ENCODE data around the gene YEATS4.
"Not testable (repeated sequence)": the region's sequence is repeated elsewhere in the genome, so short reads cannot be mapped to it uniquely, and the experiment has no call there.

Gene YEATS4

DNA sequence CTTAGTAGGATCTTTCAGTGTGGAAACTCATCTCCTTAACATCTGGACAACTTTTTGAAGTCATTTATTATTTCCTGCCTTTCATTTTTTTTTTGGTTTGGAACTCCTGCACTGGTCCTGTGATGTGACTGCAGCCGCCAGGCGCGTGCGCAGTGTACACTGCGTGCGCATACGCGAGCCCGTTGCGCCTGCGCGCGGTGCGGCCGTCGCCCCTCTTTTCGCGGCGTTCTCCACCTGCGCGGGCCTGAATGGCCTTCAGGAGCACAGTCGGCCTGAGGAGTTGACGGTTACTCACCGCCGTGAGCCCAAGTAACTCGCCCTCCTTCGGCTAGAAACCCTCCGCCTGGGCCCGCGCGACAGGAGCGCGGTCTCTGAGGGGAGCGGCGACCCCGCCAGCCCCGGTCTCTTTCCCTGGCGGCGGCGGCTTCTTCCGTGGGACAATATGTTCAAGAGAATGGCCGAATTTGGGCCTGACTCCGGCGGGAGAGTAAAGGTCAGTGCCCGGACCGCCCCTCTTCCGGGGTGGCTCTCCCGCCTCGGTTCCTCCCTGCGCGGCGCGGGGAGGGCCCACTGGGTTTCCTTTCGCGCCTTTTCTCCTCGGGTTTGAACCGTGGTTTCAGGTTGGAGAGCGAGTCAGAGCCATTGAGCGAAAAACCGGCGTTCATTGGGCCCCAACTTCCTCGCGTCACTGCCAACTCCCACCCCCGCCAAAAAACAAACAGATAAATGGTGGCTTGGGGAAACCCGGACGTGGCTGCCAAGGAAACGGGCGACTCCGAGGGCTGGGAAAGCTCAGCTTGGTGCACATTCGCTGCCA lies at the start of gene YEATS4:
YEATS4 (plus strand) TSS at position 213 of the 817 bp plus-strand sequence; CDS start at position 443, 230 bp downstream.
- peak; percentile 75 for DNase-seq (ENCODE audit: low read depth)

DNA sequence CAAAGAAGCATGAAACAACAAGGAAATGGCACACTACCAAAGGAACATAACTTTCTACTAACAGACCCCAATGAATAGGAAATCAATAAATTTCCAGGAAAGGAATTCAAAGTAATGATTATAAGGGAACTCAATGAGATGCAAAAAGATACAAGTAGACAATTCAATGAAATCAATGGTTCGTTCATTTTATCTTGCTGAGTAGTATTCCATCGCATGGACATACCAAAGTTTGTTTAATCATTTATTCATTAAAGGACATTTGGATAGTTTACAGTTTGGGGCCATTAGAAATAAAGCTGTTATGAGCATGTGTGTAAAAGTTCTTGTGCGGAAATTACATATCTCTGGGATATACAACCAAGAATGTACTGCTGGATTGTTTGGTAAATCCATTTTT lies 46.3 kb upstream of the YEATS4 start:
- DNase-seq (ENCODE audit: low read depth) = no peak

DNA sequence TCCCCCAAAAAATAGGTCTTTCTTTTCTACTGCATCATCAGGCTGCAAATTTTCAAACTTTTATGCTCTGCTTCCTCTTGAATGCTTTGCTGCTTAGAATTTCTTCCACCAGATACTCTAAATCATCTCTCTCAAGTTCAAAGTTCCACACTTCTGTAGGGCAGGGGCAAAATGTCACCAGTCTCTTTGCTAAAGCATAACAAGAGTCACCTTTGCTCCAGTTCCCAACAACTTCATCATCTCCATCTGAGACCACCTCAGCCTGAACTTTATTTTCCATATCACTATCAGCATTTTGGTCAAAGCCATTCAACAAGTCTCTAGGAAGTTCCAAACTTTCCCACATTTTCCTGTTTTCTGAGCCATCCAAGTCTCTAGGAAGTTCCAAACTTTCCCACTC lies 42.8 kb upstream of the YEATS4 start:
- DNase-seq (ENCODE audit: low read depth) = not testable (repeated sequence)

DNA sequence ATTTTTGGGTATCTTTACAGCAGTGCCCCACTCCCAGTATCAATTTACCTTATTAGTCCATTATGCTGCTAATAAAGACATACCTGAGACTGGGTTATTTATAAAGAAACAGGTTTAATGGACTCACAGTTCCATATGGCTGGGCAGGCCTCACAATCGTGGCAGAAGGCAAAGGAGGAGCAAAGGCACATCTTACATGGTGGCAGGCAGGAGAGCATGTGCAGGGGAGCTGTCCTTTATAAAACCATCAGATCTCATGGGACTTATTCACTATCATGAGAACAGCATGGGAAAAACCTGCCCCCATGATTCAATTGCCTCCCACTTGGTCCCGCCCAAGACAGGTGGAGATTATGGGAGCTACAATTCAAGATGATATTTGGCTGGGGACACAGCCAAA lies 42.3 kb upstream of the YEATS4 start:
- DNase-seq (ENCODE audit: low read depth) = not testable (repeated sequence)

DNA sequence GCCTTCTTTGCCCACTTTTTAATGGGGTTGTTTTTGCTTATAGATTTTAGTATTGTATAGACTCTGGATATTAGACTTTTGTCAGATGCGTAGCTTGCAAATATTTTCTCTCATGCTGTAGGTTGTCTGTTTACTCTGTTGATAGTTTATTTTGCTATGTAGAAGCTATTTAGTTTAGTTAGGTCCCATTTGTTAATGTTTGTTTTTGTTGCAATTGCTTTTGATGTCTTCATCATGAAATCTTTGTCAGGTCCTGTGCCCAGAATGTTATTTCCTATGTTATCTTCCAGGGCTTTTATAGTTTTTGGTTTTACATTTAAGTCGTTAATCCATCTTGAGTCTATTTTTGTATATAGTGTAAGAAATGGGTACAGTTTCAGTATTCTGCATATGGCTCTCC lies 41.3 kb upstream of the YEATS4 start:
- no peak for DNase-seq (ENCODE audit: low read depth)

GRCh38 chr12:69321351-69321750 lies 38.2 kb upstream of the YEATS4 start:
- no peak for DNase-seq (ENCODE audit: low read depth)

- DNase-seq (ENCODE audit: low read depth) = no peak
Observed at GRCh38 chr12:69324797-69325466, 34.6 kb upstream of the YEATS4 start.

- no peak for DNase-seq (ENCODE audit: low read depth)
Observed at GRCh38 chr12:69328426-69328825, 31.1 kb upstream of the YEATS4 start.

DNA sequence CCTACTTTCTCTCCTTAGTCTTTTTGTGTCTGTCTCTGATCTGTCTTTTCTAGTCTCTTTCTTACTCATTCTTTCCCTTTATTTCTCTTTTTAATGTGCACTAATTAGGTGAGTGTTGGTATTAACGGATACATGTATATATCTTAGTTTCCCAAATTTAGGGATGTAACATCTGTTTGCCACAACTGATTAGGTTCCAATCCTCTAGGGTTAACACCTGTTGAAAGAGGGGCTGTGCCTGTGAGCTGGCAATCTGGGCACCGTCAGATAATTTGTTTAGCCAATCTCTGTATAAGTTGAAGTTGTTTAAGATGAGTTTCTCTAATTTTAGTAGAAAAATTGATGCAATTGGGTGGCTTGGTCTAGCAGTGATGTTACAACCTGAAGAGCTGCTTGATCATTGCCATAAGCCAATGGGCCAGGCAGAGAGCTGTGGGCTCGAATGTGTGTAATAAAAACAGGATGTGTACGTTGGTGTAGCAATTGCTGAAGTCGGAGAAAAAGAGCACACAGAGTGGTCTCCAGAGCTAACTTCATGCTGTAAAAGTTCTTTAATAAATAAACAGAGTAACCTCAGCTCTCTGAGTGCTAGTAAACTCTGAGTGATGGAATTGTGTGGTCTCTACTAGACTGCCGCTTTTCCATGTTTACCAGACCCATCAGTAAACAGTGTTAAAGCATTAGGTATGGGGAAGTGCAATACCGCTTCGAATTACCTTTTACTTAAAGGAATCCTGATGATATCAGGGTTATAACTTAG lies 29.7 kb upstream of the YEATS4 start:
- no peak for DNase-seq (ENCODE audit: low read depth)

- DNase-seq (ENCODE audit: low read depth) = peak; percentile 24
Observed at GRCh38 chr12:69330475-69331473, 28.8 kb upstream of the YEATS4 start.

- DNase-seq (ENCODE audit: low read depth) = no peak
Observed at GRCh38 chr12:69331519-69331908, 28.0 kb upstream of the YEATS4 start.

DNA sequence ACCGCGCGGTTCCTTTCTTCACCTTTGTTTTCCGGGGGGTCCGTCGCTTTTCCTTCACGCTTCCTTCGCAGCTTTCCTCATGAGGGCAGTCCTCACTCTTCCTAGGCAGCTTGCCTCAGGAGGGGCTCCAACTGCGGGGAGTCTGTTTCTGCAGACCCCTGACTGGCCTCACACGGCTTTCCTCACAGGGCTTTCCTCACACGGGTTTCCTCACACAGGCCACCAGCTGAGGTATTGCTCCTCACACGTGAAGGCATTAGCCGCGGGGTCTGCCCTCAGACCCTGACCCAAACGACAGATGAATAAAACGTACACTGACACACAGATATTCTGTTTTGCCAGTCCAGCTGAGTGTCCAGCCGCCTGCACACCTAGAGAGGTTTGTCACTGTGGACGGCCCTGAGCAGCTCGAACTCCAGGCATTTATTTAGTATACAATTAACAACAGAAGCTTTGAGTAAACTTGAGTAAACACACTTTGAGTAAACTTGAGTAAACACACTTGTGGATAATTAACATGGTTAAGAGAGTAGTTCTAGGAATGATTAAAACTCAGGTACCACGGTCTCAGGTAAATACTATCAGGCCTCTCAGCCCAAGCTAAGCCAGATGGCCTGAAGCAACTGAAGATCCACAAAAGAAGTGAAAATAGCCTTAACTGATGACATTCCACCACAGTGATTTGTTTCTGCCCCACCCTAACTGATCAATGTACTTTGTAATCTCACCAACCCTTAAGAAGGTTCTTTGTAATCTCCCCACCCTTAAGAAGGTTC lies 27.4 kb upstream of the YEATS4 start:
- DNase-seq (ENCODE audit: low read depth) = no peak

GRCh38 chr12:69332815-69333358 lies 26.7 kb upstream of the YEATS4 start:
- no peak for DNase-seq (ENCODE audit: low read depth)

DNA sequence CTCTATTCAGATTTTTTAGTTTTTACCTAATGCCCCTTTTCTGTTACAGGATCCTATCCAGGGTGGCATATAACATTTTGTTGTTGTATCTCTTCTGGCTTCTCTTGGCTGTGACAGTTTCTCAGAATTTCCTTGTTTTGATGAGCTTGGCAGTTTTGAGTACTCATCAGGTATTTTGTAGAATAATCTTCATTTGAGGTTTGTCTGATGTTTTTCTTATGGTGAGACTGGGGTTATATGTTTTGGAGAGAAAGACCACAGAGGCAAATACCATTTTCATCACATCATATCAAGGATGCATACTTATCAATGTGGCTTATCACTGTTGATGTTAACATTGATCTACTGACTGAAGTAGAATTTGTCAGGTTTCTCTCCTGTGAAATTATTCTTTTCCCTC lies 25.4 kb upstream of the YEATS4 start:
- no peak for DNase-seq (ENCODE audit: low read depth)

DNA sequence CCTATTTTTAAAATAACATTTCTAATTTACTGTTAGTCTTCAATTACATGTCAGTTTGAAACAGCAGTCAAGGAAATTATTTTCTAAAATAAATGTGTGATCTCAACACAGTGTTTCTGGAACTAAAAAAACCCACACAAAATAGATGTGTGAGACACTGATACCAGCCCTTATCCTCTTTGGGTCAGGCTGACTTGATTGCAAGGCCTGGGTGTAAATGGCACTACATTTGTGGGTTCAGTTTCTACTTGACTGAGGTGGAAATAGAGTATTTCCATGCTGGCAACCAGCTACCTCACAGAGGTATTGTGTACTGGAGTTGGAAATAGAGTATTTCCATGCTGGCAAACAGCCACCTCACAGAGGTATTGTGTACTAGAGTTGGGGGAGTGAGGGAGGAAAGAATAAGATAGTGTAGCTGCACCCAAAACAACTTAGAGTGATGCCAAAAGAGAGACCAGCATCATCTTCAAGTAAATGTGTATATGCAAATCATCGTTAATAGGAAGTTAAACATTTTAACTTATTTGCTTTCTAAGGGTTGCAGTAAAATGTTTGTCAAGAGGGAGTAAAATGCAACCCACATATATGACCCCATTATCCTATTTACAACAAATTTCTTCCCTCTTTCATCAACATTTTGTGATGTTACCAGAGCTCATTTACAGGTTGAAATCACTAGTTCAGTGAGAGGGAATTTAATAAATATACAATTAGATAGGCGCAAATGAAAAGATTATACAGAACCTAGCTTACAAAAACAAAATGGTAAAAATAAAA lies 22.0 kb upstream of the YEATS4 start:
- DNase-seq (ENCODE audit: low read depth) = no peak

- DNase-seq (ENCODE audit: low read depth) = no peak
Observed at GRCh38 chr12:69338120-69338859, 21.3 kb upstream of the YEATS4 start.

DNA sequence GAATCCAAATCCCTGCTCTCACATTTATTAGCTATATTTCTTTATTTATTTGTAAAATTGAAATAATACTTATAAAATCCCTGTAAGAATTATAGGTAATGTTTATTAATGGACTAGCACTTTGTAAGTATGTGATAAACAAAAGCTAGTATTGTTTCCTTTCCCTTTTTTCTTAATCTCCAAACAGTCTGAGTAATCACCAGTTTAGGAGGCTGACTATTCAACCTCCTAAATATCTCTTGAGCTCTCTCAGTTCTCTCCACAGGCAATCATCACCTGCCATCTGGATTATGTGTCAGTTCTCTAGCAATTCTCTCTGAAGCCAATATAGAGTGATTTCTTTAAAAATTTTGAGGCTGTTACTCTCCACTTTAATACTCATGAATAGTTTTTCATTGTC lies 20.6 kb upstream of the YEATS4 start:
- DNase-seq (ENCODE audit: low read depth) = no peak

- DNase-seq (ENCODE audit: low read depth) = no peak
Observed at GRCh38 chr12:69339999-69340398, 19.5 kb upstream of the YEATS4 start.

- DNase-seq (ENCODE audit: low read depth) = no peak
Observed at GRCh38 chr12:69341328-69341727, 18.2 kb upstream of the YEATS4 start.

Data from activated T-helper 9 cell treated with anti-CD3 and anti-CD28 coated beads, Interleukin-2, amount 50 U/mL, for 16 hours (primary cell).